GM12872 (cell line): ENCODE results near the gene ZCCHC3.
A peak's percentile ranks its signal among the peaks of the same experiment; 100 is the strongest.

Source experiments
- CTCF ChIP-seq: IDR thresholded peaks from 3 replicates; pipeline ENCODE4 v1.5.1; 2011; ENCODE audit warnings: low read depth, mild to moderate bottlenecking, low read length, moderate library complexity; ENCODE audit not compliant: insufficient read depth

The ZCCHC3 gene

DNA sequence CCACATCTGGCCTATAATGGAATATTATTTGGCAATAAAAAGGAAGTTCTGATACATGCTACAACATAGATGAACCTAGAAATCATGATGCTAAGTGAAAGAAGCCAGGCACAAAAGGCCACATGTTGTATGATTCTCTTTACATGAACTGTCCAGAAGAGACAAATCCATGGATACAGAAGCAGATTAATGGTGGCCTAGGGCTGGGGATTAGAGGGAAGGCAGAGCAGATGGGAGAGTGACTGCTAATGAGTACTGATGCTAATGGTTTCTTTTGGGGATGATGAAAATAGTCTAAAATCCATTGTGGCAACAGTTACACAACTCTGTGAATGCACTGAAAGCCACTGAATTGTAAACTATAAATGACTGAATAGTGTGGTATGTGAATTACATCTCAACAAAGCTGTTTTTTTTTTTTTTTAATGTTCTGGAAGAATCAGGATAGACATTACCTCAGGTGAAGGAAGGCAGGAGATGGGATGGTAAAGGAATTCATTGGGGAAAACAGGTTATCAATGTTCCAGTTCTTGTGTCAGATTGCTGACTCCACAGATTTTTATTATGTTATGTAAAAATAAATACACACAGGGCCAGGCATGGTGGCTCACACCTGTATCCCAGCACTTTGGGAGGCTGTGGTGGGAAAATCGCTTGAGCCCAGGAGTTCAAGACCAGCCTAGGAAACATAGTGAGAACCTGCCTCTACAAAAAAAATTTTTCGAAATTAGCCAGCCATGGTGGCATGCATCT, 19.1 kb downstream of the ZCCHC3 start:
- TF ChIP-seq CTCF, result no peak

DNA sequence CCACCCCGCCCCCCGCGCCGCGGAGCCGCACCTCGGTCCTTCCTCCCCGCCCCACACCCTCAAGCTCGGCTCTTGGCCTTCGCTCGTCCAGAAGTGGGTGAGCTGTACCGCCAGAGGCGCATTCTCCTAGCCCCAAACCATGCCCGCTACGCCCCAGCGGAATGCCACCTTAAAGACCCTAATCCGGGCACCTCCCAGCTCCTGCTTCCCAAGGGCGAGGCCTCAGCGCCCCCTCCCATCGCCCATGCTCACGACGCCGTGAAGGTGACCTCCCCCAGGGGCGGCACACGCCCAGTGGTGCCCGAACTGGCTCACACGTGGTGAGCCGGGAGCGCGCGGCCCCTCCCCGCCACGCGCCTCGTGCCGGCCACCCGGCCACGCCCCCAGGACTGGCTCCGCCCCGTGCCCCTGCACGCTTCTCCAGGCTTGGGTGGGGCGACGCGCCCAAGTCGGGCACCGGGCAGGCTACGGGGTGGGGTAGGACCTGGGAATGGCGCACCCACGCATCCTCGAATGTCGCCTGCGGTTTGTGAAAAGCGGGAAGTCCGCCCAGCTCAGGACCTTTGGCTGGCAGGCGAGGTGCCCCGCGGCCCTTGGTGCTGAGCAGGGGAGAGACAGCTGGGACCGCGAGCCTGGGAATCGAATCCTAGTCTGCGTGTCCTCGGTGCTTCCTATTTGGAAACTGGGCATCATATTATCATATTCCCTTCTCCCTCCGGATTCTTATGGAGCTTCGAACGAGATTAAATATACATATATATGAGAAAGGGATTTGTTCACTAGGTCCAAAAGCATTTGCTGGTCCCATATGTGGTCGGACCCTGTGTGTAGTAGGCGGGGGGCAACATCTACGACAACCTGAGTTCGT, 27.0 kb downstream of the ZCCHC3 start:
- peak; percentile 51 for TF ChIP-seq CTCF

GRCh38 chr20:325045-325888, 27.9 kb downstream of the ZCCHC3 start, which contains the start of gene SOX12:
SOX12 (plus strand) TSS chr20:325552; CDS start chr20:325925, 373 bp downstream.
- no peak for TF ChIP-seq CTCF

DNA sequence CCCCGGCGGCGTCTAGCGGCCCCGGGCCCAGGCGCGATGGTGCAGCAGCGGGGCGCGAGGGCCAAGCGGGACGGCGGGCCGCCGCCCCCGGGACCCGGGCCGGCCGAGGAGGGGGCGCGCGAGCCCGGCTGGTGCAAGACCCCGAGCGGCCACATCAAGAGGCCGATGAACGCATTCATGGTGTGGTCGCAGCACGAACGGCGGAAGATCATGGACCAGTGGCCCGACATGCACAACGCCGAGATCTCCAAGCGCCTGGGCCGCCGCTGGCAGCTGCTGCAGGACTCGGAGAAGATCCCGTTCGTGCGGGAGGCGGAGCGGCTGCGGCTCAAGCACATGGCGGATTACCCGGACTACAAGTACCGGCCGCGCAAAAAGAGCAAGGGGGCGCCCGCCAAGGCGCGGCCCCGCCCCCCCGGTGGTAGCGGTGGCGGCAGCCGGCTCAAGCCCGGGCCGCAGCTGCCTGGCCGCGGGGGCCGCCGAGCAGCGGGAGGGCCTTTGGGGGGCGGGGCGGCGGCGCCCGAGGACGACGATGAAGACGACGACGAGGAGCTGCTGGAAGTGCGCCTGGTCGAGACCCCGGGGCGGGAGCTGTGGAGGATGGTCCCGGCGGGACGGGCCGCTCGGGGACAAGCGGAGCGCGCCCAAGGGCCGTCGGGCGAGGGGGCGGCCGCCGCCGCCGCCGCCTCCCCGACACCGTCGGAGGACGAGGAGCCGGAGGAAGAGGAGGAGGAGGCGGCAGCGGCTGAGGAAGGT, 28.7 kb downstream of the ZCCHC3 start:
- TF ChIP-seq CTCF, result no peak

DNA sequence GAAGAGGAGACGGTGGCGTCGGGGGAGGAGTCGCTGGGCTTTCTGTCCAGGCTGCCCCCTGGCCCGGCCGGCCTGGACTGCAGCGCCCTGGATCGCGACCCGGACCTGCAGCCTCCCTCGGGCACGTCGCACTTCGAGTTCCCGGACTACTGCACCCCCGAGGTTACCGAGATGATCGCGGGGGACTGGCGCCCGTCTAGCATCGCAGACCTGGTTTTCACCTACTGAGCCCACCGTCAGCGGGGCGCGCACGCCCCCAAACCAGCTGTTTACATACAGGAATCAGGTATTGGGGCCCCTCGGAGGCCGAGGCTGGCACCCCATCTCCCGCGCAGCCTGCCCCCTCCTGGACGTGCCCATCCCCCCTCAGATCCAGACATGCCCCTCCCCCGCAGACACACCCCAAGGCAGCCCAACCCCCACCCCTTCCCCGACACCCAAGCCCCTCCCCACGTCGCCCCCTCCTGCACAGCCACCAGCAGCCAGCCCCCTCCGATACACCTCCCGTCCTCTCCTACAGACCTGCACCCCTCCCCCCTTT, 29.3 kb downstream of the ZCCHC3 start:
- TF ChIP-seq CTCF, result no peak

- TF ChIP-seq CTCF, result no peak
These were observed 30.0 kb downstream of the ZCCHC3 start for GRCh38 chr20:327186-328026.
